Thymus (tissue), 11 donors: ENCODE measurements around the gene MED12L. TPM values are rescaled to one million over a fixed set of nuclear protein-coding genes. Genes with fewer than 3 reads are reported as not detected.
"Not testable (repeated sequence)": the region's sequence is repeated elsewhere in the genome, so short reads cannot be mapped to it uniquely, and the experiment has no call there.

ENCODE experiments used
- DNase-seq, 9 donors: peaks; one replicate each; pipeline ENCODE4 v3.0.0-alpha.2; 2013; ENCODE audit warnings: low spot score in 9 of 9, low read depth in 6 of 9, missing footprints in 1 of 9
- H3K27ac ChIP-seq, 2 donors: one replicate each; pipeline ENCODE4 v1.5.1; 2013; ENCODE audit warnings: control low read depth in 1 of 2, low read depth in 1 of 2, low read length in 1 of 2, mild to moderate bottlenecking in 1 of 2, moderate library complexity in 1 of 2
- H3K27me3 ChIP-seq, 2 donors: one replicate each; pipeline ENCODE4 v1.5.1; 2013; ENCODE audit warnings: low read length in 1 of 2; ENCODE audit not compliant: control insufficient read depth in 2 of 2, insufficient read depth in 1 of 2
- H3K36me3 ChIP-seq, 2 donors: one replicate each; pipeline ENCODE4 v1.5.1; 2013; ENCODE audit warnings: low read length in 1 of 2, mild to moderate bottlenecking in 1 of 2, moderate library complexity in 1 of 2; ENCODE audit not compliant: control insufficient read depth in 2 of 2, insufficient read depth in 2 of 2
- H3K4me1 ChIP-seq, 2 donors: one replicate each; pipeline ENCODE4 v1.5.1; 2013; ENCODE audit warnings: low read length in 2 of 2; ENCODE audit not compliant: control insufficient read depth in 2 of 2, insufficient read depth in 2 of 2
- H3K4me3 ChIP-seq, 2 donors: one replicate each; pipeline ENCODE4 v1.5.1; 2013; ENCODE audit warnings: low read length in 2 of 2, control low read depth in 1 of 2, mild to moderate bottlenecking in 1 of 2
- H3K9me3 ChIP-seq, 2 donors: one replicate each; pipeline ENCODE4 v1.5.1; 2013; ENCODE audit warnings: low read length in 1 of 2, mild to moderate bottlenecking in 1 of 2; ENCODE audit not compliant: control insufficient read depth in 2 of 2, insufficient read depth in 1 of 2
- WGBS: extraction: QIAGEN DNeasy Blood & Tissue Kit; methylation state at CpG from one replicate; pipeline ENCODE4 v1.1.7; 2013; 5-methylcytosine and 5-hydroxymethylcytosine counted together
- polyA plus RNA-seq: library from polyadenylated mRNA; stranded (reverse); fragments of 200-250 nt; gene quantifications from one replicate; pipeline ENCODE4 v1.2.3, GENCODE V29; 2013
- total RNA-seq: library from RNA; stranded (reverse); fragments of 120-200 nt; gene quantifications from one replicate; pipeline ENCODE4 v1.2.4, GENCODE V29; 2013
- donor health status: healthy.

MED12L gene
- total and polyA plus RNA-seq, 2 donors, result 0.30 to 1.7 TPM

DNA sequence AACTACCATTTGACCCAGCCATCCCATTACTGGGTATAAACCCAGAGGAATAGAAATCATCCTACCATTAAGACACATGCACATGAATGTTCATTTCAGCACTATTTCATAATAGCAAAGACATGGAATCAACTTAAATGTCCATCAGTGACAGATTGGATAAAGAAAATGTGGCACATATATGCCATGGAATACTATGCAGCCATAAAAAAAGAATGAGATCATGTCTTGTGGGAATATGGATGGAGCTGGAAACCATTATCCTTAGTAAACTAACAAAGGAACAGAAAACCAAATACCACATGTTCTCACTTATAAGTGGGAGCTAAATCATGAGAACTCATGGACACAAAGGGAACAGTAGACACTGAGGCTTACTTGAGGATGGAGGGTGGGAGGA, 146.9 kb downstream of the MED12L start:
- peaks cover 0 to 13% of the 10 kb centered on the region in 2 donors for H3K4me1 ChIP-seq
- DNase-seq, H3K9me3 ChIP-seq, H3K4me3 ChIP-seq, H3K36me3 ChIP-seq, H3K27me3 ChIP-seq, H3K27ac ChIP-seq: not testable (repeated sequence)

DNA sequence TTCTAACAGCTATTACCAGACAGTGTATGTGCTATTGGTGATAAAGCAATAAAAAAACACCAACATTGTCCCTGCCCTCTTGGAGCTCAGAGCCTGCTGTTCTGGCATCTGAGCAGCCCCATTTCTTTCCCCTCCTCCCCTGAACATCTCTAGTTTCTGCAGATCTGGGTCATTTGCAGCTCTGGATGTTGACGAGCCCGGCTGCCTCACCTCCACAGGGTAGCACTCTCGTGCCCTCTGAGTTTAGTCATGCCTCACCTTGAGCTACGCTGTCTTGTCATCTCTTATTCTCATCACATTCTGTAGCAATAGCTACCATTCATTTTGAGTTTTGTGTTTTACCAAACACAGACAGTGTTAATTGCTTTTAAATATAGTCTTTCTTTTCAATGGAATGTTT, 147.5 kb downstream of the MED12L start:
- Histone ChIP-seq H3K4me3 (no peak overlapping the region), H3K4me1 (peaks cover 0 to 10% of the 10 kb centered on the region in 2 donors), H3K36me3 (no peaks in the 10 kb centered on the region), H3K27ac (no peak overlapping the region), H3K9me3 (no peaks in the 10 kb centered on the region), H3K27me3 (no peaks in the 10 kb centered on the region)
- no peak for DNase-seq
- 96% methylated on average over 4 of the region's 4 CpGs for whole genome bisulfite sequencing

DNA sequence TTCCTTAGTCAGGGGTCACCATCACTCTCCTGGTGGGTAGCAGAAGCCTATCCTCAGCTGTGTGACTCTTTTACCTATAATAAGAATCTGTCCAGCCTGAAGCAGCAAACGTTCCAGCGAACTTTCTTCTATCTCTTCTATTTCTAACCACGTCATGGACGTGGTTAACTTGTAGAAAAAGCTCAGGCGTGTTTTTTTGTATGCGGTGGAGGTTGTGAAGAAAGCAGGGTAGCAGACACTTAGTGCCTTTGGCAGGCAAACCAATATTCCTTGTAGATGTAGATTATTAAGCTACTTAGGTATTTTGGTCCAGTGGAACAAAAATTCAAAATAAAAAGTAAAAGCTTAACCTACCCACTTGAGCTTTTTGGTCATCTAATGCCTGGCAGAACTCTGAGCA, 149.4 kb downstream of the MED12L start:
- Histone ChIP-seq H3K27ac (no peak overlapping the region), H3K4me3 (no peak overlapping the region), H3K27me3 (no peaks in the 10 kb centered on the region), H3K9me3 (no peaks in the 10 kb centered on the region), H3K36me3 (no peaks in the 10 kb centered on the region), H3K4me1 (peaks cover 0 to 2% of the 10 kb centered on the region in 2 donors)
- 80% methylated on average over 6 of the region's 6 CpGs for WGBS
- DNase-seq, result no peak

DNA sequence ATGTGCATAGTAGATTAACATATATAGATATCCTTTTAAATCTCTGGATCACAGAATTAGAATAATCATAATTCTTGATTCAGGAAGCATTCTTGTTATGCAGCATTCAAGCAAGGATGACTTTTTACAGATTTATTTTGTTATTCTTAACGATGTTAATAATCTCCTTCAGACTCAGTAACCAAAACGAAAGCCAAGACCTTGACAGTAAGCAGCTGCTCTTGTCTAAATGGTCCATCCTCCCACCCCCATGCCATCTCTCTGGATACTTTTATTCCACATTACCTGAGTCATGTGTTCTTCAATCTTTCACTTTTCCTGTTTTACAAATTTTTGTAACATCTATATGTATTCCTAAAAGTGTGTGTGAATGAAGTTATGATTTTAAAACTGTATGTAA, 150.9 kb downstream of the MED12L start:
- Histone ChIP-seq H3K4me1 (no peaks in the 10 kb centered on the region), H3K36me3 (no peaks in the 10 kb centered on the region), H3K9me3 (no peaks in the 10 kb centered on the region), H3K27me3 (no peaks in the 10 kb centered on the region), H3K4me3 (no peak overlapping the region), H3K27ac (no peak overlapping the region)
- no peak for DNase-seq
- WGBS, result 88% methylated on average over 2 of the region's 2 CpGs

GRCh38 chr3:151236736-151237135, 151.3 kb downstream of the MED12L start:
- Histone ChIP-seq H3K4me1 (no peaks in the 10 kb centered on the region), H3K9me3 (no peaks in the 10 kb centered on the region), H3K27ac (no peak overlapping the region), H3K36me3 (no peaks in the 10 kb centered on the region), H3K4me3 (no peak overlapping the region), H3K27me3 (no peaks in the 10 kb centered on the region)
- DNase-seq, result no peak
- 97% methylated on average over 7 of the region's 7 CpGs for WGBS

- DNase-seq, result not testable (repeated sequence)
These were observed 156.5 kb downstream of the MED12L start for GRCh38 chr3:151242006-151242405.

GRCh38 chr3:151248772-151249337, 163.4 kb downstream of the MED12L start:
- no peak for DNase-seq
- Histone ChIP-seq H3K27me3 (no peaks in the 10 kb centered on the region), H3K9me3 (no peaks in the 10 kb centered on the region), H3K36me3 (no peaks in the 10 kb centered on the region), H3K4me1 (no peaks in the 10 kb centered on the region), H3K27ac (no peak overlapping the region), H3K4me3 (no peak overlapping the region)
- 94% methylated on average over 3 of the region's 3 CpGs for WGBS

More at GRCh38 chr3:151242006-151242405, 156.5 kb downstream of the MED12L start:
- WGBS, result 97% methylated on average over 17 of the region's 18 CpGs
- not testable (repeated sequence) for H3K9me3 ChIP-seq, H3K27me3 ChIP-seq, H3K27ac ChIP-seq, H3K4me1 ChIP-seq, H3K4me3 ChIP-seq, H3K36me3 ChIP-seq

DNA sequence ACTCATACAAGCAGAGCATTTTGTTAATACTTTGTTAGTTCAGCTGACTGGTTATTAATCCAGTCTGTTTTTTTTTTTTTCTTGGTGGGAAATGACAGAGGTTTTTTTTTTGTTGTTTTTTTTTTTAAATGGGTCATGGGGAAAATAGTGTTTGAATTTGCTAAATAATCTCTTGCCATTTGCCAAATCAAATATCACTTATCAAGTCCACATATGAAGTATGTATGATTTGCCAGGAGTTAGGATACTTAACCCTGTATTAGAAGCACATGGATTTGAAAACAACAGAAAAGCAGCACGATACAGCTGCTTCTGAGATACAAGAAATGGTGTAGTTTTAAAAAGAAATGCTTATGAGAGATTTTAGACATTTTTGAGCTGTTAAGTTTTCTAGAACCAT, 171.3 kb downstream of the MED12L start:
- H3K36me3 ChIP-seq, result no peaks in the 10 kb centered on the region
- 96% methylated on average over 1 of the region's 1 CpG for WGBS
- H3K4me3 ChIP-seq, result no peak overlapping the region
- H3K4me1 ChIP-seq, result no peaks in the 10 kb centered on the region
- no peak for DNase-seq
- H3K27ac ChIP-seq, result no peak overlapping the region
- H3K9me3 ChIP-seq, result no peaks in the 10 kb centered on the region
- no peaks in the 10 kb centered on the region for H3K27me3 ChIP-seq

DNA sequence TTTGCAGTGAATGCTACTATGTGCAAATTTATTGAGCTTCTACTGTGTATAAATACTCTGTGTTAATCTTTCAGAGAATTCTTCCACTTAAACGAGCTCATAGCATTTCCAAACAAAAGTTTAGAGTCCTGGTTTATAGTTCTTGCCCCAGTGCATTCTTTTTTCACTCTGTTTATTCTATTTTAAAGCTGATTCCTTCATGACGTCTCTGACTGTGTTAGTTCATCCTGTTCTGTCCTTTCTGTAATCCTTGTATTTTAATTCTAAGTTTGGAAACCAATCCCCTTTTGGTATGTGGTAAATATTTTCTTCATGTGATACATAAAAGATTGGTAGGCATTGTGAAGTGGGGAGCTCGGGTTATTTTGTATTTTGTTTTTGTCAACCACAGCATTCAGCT, 174.2 kb downstream of the MED12L start:
- no peak overlapping the region for H3K27ac ChIP-seq
- WGBS, result 94% methylated on average over 3 of the region's 3 CpGs

More for the DNA sequence above, 174.2 kb downstream of the MED12L start:
- no peaks in the 10 kb centered on the region for H3K9me3 ChIP-seq
- no peak for DNase-seq
- no peaks in the 10 kb centered on the region for H3K27me3 ChIP-seq
- H3K36me3 ChIP-seq, result no peaks in the 10 kb centered on the region
- H3K4me1 ChIP-seq, result no peaks in the 10 kb centered on the region
- no peak overlapping the region for H3K4me3 ChIP-seq
